Neural crest cell (in vitro differentiated cells): ENCODE measurements around the gene MCCC1. TPM values are rescaled to one million over a fixed set of nuclear protein-coding genes. Genes with fewer than 3 reads are reported as not detected.

ENCODE experiments used
- DNase-seq: peaks from one replicate; pipeline ENCODE4 v3.0.0; 2021; ENCODE audit warnings: low read depth, mixed read lengths, low spot score
- H3K27ac Mint-ChIP-seq: one replicate; pipeline ENCODE4 v1.8.0; 2021; ENCODE audit warnings: mild to moderate bottlenecking, mixed read lengths; ENCODE audit not compliant: unreplicated experiment
- H3K27me3 Mint-ChIP-seq: 2 replicates; pipeline ENCODE4 v1.8.0; 2021; ENCODE audit warnings: low read depth, mild to moderate bottlenecking, mixed read lengths
- H3K36me3 Mint-ChIP-seq: 2 replicates; pipeline ENCODE4 v1.8.0; 2021; ENCODE audit warnings: low read depth, mild to moderate bottlenecking, mixed read lengths
- H3K4me1 Mint-ChIP-seq: 2 replicates; pipeline ENCODE4 v1.8.0; 2021; ENCODE audit warnings: mixed read lengths
- H3K4me3 Mint-ChIP-seq: one replicate; pipeline ENCODE4 v1.8.0; 2021; ENCODE audit warnings: mild to moderate bottlenecking, mixed read lengths
- H3K9me3 Mint-ChIP-seq: 2 replicates; pipeline ENCODE4 v1.8.0; 2021; ENCODE audit warnings: mixed read lengths
- total RNA-seq: library from RNA; stranded (reverse); gene quantifications from 2 replicates; pipeline ENCODE4 v1.2.1, GENCODE V29; 2021
- TF ChIP-seq, protein P1 (sequence below): fragments of 200-600 bp; sonication (generic); conservative IDR thresholded peaks from 2 replicates; pipeline ENCODE4 v1.5.0; 2021; ENCODE audit warnings: antibody characterized with exemption, mild to moderate bottlenecking

The MCCC1 gene
- total RNA-seq, 1 donor from 2014 or later = 30.6 TPM

DNA sequence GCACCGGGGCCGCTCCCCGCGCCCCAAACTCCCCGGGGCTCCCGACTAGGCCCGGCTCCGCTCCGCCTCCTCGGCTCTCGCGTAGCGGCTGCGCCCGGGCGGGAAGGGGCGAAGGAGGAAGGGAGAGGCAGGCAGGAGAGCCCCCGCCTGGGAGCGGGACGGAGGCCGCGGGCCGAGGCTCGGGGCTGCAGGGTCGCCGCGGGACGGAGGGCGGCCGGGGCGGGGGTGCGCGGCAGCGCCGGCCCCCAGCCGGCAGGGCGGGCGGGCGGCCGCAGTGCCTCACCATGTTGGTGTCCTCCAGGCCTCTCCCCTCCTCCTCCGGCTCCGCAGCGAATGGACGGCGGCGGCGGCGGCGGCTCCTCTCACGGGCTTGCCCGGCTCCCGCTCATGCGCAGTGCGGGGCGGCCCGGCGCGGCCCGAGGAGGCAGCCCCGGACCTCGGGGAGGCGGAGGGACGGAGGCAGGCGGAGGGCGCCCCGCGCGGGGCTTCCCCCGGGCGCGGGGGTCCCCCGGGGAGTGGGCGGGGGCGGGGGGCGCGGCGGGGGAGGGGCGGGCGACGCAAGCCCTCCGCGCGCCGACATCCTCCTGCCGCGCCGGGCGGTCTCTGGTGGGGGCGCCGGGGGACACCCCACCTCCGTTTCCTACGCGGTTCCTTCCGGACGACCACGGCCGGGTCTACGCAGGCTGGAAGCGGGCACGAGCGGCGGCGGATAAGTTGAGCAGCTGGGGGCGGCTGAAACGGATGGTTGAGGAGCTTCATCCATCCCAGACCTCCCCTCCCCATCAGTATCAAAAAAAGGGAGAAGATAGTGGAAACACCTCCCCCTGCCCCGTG, 118.9 kb downstream of the MCCC1 start, which contains the start of gene DCUN1D1:
DCUN1D1 (minus strand) TSS at position 335 of the 834 bp plus-strand sequence; CDS start at position 286, 49 bp downstream.
- H3K4me1 Mint-ChIP-seq = peaks cover 27% of the 10 kb centered on the region
- no peaks in the 10 kb centered on the region for H3K9me3 Mint-ChIP-seq
- peak; percentile 90 for DNase-seq
- H3K36me3 Mint-ChIP-seq = peaks cover 3% of the 10 kb centered on the region
- peak within 1 kb of the TSS; percentile 41 for H3K27ac Mint-ChIP-seq
- H3K27me3 Mint-ChIP-seq = no peaks in the 10 kb centered on the region
- H3K4me3 Mint-ChIP-seq = peak within 1 kb of the TSS; percentile 94
- TF ChIP-seq, protein P1, sequence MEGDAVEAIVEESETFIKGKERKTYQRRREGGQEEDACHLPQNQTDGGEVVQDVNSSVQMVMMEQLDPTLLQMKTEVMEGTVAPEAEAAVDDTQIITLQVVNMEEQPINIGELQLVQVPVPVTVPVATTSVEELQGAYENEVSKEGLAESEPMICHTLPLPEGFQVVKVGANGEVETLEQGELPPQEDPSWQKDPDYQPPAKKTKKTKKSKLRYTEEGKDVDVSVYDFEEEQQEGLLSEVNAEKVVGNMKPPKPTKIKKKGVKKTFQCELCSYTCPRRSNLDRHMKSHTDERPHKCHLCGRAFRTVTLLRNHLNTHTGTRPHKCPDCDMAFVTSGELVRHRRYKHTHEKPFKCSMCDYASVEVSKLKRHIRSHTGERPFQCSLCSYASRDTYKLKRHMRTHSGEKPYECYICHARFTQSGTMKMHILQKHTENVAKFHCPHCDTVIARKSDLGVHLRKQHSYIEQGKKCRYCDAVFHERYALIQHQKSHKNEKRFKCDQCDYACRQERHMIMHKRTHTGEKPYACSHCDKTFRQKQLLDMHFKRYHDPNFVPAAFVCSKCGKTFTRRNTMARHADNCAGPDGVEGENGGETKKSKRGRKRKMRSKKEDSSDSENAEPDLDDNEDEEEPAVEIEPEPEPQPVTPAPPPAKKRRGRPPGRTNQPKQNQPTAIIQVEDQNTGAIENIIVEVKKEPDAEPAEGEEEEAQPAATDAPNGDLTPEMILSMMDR = no peak

DNA sequence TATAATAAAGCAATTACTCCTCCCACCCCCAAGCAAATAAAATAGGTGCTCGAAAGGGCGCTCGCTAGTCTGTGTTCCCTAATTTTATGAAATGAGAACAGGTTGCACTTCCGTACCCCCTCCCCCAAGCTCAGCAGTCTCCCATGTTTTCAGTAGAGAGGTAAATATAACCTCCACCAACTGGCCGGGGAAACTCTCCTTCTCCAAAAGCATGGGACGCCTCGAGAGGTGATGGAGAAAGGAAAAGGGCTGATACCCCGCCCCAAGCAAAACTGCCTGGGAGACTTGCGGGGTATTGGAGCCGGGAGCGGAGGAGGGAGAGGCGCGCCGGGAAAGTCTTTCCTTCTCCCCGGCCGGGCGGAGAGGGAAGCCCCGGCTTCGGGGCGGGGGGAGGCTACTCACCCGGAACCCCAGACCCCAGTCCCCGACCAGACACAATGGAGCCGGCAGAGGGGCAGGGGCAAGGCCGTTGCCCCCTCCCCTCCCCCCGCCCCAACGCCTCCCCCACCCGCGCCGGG, 119.6 kb downstream of the MCCC1 start:
- Mint-ChIP-seq H3K4me3 (peak overlapping the region; percentile 94), H3K27ac (peak overlapping the region; percentile 24), H3K27me3 (no peaks in the 10 kb centered on the region), H3K36me3 (peaks cover 3% of the 10 kb centered on the region), H3K9me3 (no peaks in the 10 kb centered on the region), H3K4me1 (peaks cover 32% of the 10 kb centered on the region)
- peak; percentile 26 for DNase-seq
- TF ChIP-seq, protein P1 = no peak

DNA sequence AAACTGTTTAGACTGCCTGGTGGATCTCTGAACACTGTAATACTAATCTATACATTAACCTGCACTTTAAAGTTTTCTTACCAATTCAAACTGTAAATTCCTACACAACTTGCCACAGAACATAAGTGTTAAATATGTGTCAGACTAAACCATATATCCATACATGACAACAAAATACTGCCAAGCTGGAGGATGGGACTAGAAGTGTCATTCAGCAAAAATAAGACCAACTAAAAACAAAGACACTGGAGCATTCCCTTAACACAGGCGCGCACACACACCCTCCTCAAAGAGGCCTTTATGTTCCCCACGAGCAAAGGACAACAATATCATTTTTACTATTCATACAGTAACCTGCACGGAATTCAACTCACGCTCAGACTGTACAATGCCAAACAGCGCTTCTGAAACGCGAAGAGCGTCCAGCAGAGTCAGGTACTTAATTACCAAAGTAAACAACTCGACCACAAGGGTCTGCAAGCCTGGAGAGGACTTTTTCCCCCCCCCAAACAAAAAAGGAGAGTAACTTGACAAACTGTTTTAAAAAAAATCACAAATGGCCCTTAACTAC, 120.1 kb downstream of the MCCC1 start:
- Mint-ChIP-seq H3K4me3 (peak overlapping the region; percentile 94), H3K36me3 (peaks cover 3% of the 10 kb centered on the region), H3K27ac (peak overlapping the region; percentile 41), H3K27me3 (no peaks in the 10 kb centered on the region), H3K9me3 (no peaks in the 10 kb centered on the region), H3K4me1 (peaks cover 33% of the 10 kb centered on the region)
- no peak for DNase-seq
- TF ChIP-seq, protein P1 = no peak

DNA sequence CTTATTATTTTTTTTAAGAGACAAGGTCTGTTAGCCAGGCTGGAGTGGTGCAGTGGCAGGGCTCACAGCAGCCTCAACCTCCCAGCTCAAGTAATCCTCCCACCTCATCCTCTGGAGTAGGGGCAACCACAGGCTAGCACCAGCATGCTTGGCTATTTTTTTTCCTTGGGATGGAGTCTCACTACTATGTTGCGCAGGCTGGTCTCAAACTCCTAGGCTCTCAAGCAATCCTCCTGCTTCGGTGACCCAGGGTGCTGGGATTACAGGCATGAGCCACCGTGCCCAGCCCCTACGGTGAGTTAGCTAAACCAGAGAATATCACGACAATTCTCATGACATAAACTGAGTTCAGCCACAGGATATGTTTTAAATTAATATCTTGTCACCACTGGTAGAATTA, 120.9 kb downstream of the MCCC1 start:
- Mint-ChIP-seq H3K27me3 (no peaks in the 10 kb centered on the region), H3K4me3 (peak overlapping the region; percentile 94), H3K27ac (no peak overlapping the region), H3K9me3 (no peaks in the 10 kb centered on the region), H3K36me3 (peaks cover 3% of the 10 kb centered on the region), H3K4me1 (peaks cover 33% of the 10 kb centered on the region)
- DNase-seq = no peak
- TF ChIP-seq, protein P1 = no peak

DNA sequence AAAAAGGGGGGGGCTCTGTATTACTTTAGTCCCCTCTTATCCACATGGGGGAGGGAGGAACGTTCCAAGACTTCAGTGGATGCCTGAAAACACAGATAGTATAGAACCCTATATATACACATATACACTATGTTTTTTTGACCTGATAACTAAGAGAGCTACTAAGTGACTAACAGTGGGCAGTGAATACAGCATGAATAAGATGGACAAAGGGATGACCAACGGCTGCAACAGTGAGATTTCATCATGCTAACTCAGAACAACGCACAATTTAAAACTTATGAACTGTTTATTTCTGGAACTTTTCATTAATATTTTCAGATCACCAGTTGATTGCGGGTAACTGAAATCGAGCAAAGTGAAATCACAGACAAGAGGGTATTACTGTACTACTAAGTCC, 126.2 kb downstream of the MCCC1 start:
- Mint-ChIP-seq H3K9me3 (no peaks in the 10 kb centered on the region), H3K27me3 (no peaks in the 10 kb centered on the region), H3K4me1 (peaks cover 23% of the 10 kb centered on the region), H3K4me3 (no peak overlapping the region), H3K36me3 (peaks cover 3% of the 10 kb centered on the region), H3K27ac (no peak overlapping the region)
- TF ChIP-seq, protein P1 = no peak
- DNase-seq = no peak
